ENCODE results near the gene TSR1. TPM values are rescaled to one million over a fixed set of nuclear protein-coding genes. Genes with fewer than 3 reads are reported as not detected.

Gene TSR1
- total and polyA plus RNA-seq, 9 of the 15 experiments (the other 6 are each of a cell fraction or from before 2014, with no cell fraction given), result 16.4 to 87.5 (median 55.2) TPM

GRCh38 chr17:2302778-2303203 lies 33.5 kb downstream of the TSR1 start:
- H3K4me1 ChIP-seq (replicated peaks in 1 of 2; ENCODE audit: control insufficient read depth in 2 of 2, insufficient read depth in 2 of 2, low read length in 2 of 2), result peaks cover 9 to 17% of the 10 kb centered on the region in 2 experiments; a peak in 4 of 5 replicates
- H3K9me3 ChIP-seq (replicated peaks; ENCODE audit: control insufficient read depth, insufficient read depth, low read depth, low read length), result no peaks in the 10 kb centered on the region
- H3K9ac ChIP-seq (ENCODE audit: insufficient read depth in 1 of 2, low read depth in 2 of 2, low read length in 2 of 2), result peak overlapping the region; percentile 86 to 100
- TF ChIP-seq CEBPB (tag; IDR thresholded peaks at IDR 0.05), result 0 out of 2 replicates have a peak, but pooled peaks have one; percentile 22
- no peak for TF ChIP-seq RCOR1 (IDR thresholded peaks at IDR 0.05; ENCODE audit: borderline replicate concordance in 1 of 2, low read depth in 2 of 2, low read length in 2 of 2)
- ChIA-PET POLR2A (interaction anchor here (0.6 to 1.8 kb wide), 9 partner anchors 9 to 79 kb away, joined by 3 to 6 read pairs (median 4); no protein-coding TSS in a partner anchor), CTCF (ENCODE audit: low intra/inter-chr PET ratio) (no interaction called here)
- H3K9me1 ChIP-seq (ENCODE audit: control insufficient read depth, insufficient read depth, low read length), result no peaks in the 10 kb centered on the region
- intact Hi-C loops (cut with micrococcal nuclease) (no loop called here), in situ Hi-C loops (cut with MboI) (no loop called here)
- FAIRE-seq, result no peak
- H3K36me3 ChIP-seq (ENCODE audit: control insufficient read depth, insufficient read depth, low read length), result peaks cover 26% of the 10 kb centered on the region; the same call in 2 of the 3 replicates
- 2% methylated on average over 10 of the region's 12 CpGs for WGBS (ENCODE audit: insufficient coverage, low coverage, missing lambda C conversion rate)
- H3K79me2 ChIP-seq (ENCODE audit: control insufficient read depth, insufficient read depth, low read length), result peaks cover 50% of the 10 kb centered on the region
- DNase-seq (ENCODE audit: extremely low read depth in 1 of 4, low spot score in 3 of 4), result no peak
- TSS peak; percentile 40 for BruUV-seq (replicated peaks)
- H2AFZ ChIP-seq (ENCODE audit: low read depth, low read length), result peak overlapping the region; percentile 90
- H3K27me3 ChIP-seq (ENCODE audit: control insufficient read depth in 2 of 2, insufficient read depth in 2 of 2, low read length in 2 of 2), result no peaks in the 10 kb centered on the region
- H3K27ac ChIP-seq (ENCODE audit: extremely low read depth, low read depth, low read length), result peak overlapping the region; percentile 83
- peak overlapping the region; percentile 96 for H3K4me3 ChIP-seq
- H3K4me2 ChIP-seq (ENCODE audit: insufficient read depth, low read length), result peak overlapping the region; percentile 94
- ATAC-seq, result no peak; the same call in 1 of the 3 replicates
- no peaks in the 10 kb centered on the region for H4K20me1 ChIP-seq (replicated peaks; ENCODE audit: control insufficient read depth, insufficient read depth, low read length)

- no peak overlapping the region for H3K9ac ChIP-seq (ENCODE audit: insufficient read depth in 1 of 2, low read depth in 2 of 2, low read length in 2 of 2)
- ATAC-seq, result no peak
- no peaks in the 10 kb centered on the region for H3K27me3 ChIP-seq (ENCODE audit: control insufficient read depth in 2 of 2, insufficient read depth in 2 of 2, low read length in 2 of 2)
- H3K4me1 ChIP-seq (replicated peaks in 1 of 2; ENCODE audit: control insufficient read depth in 2 of 2, insufficient read depth in 2 of 2, low read length in 2 of 2), result peaks cover 12 to 17% of the 10 kb centered on the region in 2 experiments; a peak in 4 of 5 replicates
- in situ Hi-C loops (cut with MboI) (no loop called here), intact Hi-C loops (cut with micrococcal nuclease) (no loop called here)
- H2AFZ ChIP-seq (ENCODE audit: low read depth, low read length), result no peak overlapping the region
- DNase-seq (ENCODE audit: extremely low read depth in 1 of 4, low spot score in 3 of 4), result no peak
- FAIRE-seq, result no peak
- no peak overlapping the region for H3K4me3 ChIP-seq
- H3K79me2 ChIP-seq (ENCODE audit: control insufficient read depth, insufficient read depth, low read length), result peaks cover 36% of the 10 kb centered on the region
- BruUV-seq (replicated peaks), result no TSS peak
- peaks cover 2% of the 10 kb centered on the region for H3K9me1 ChIP-seq (ENCODE audit: control insufficient read depth, insufficient read depth, low read length)
- H4K20me1 ChIP-seq (replicated peaks; ENCODE audit: control insufficient read depth, insufficient read depth, low read length), result no peaks in the 10 kb centered on the region
- no CpG with 5 or more reads among the region's 22 CpGs for WGBS (ENCODE audit: insufficient coverage, low coverage, missing lambda C conversion rate)
- H3K27ac ChIP-seq (ENCODE audit: extremely low read depth, low read depth, low read length), result no peak overlapping the region
- H3K4me2 ChIP-seq (ENCODE audit: insufficient read depth, low read length), result no peak overlapping the region
- H3K9me3 ChIP-seq (replicated peaks; ENCODE audit: control insufficient read depth, insufficient read depth, low read depth, low read length), result no peaks in the 10 kb centered on the region
- ChIA-PET POLR2A (no interaction called here), CTCF (ENCODE audit: low intra/inter-chr PET ratio) (no interaction called here)
- H3K36me3 ChIP-seq (ENCODE audit: control insufficient read depth, insufficient read depth, low read length), result peaks cover 48% of the 10 kb centered on the region
- TF ChIP-seq, protein P1, sequence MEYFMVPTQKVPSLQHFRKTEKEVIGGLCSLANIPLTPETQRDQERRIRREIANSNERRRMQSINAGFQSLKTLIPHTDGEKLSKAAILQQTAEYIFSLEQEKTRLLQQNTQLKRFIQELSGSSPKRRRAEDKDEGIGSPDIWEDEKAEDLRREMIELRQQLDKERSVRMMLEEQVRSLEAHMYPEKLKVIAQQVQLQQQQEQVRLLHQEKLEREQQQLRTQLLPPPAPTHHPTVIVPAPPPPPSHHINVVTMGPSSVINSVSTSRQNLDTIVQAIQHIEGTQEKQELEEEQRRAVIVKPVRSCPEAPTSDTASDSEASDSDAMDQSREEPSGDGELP (CRISPR knock-in tag; IDR thresholded peaks at IDR 0.05; ENCODE audit: borderline replicate concordance), result no peak
- TF ChIP-seq WHSC1 (IDR thresholded peaks at IDR 0.05; ENCODE audit: low read length) (no peak), CREB5 (CRISPR knock-in tag; IDR thresholded peaks at IDR 0.05) (no peak), HDGF (IDR thresholded peaks at IDR 0.05) (no peak), ZNF584 (CRISPR knock-in tag; IDR thresholded peaks at IDR 0.05; ENCODE audit: low read depth) (no peak), ZBED1 (IDR thresholded peaks at IDR 0.05) (no peak), ZNF282 (CRISPR knock-in tag; IDR thresholded peaks at IDR 0.05) (no peak), GTF2F1 (IDR thresholded peaks at IDR 0.05; ENCODE audit: low read depth, low read length) (no peak), ZNF384 (IDR thresholded peaks at IDR 0.05; ENCODE audit: low read depth, low read length) (no peak), ZNF124 (CRISPR knock-in tag; IDR thresholded peaks at IDR 0.05) (no peak), ZNF717 (CRISPR knock-in tag; IDR thresholded peaks at IDR 0.05) (no peak), MCM7 (IDR thresholded peaks at IDR 0.05) (no peak), SUPT5H (IDR thresholded peaks at IDR 0.05) (no peak)
- TF ChIP-seq, protein P2, sequence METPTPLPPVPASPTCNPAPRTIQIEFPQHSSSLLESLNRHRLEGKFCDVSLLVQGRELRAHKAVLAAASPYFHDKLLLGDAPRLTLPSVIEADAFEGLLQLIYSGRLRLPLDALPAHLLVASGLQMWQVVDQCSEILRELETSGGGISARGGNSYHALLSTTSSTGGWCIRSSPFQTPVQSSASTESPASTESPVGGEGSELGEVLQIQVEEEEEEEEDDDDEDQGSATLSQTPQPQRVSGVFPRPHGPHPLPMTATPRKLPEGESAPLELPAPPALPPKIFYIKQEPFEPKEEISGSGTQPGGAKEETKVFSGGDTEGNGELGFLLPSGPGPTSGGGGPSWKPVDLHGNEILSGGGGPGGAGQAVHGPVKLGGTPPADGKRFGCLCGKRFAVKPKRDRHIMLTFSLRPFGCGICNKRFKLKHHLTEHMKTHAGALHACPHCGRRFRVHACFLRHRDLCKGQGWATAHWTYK (CRISPR knock-in tag; IDR thresholded peaks at IDR 0.05), result no peak
These were observed 36.5 kb downstream of the TSR1 start for GRCh38 chr17:2299756-2300155.
